Lower lobe of right lung (tissue), 2 donors: Measurements from ENCODE around the gene SMYD1. TPM values are rescaled to one million over a fixed set of nuclear protein-coding genes. Genes with fewer than 3 reads are reported as not detected.

ENCODE experiments used
- ATAC-seq, 2 donors: fragments of 200-7000 bp; cut with Tn5 transposase; one replicate each; pipeline ENCODE4 v1.9.1; 2020 to 2022; ENCODE audit warnings: mild to moderate bottlenecking in 2 of 2, moderate library complexity in 2 of 2
- DNase-seq: peaks from one replicate; pipeline ENCODE4 v3.0.0-alpha.2; 2020
- H3K27ac ChIP-seq: fragments of 200-600 bp; one replicate; pipeline ENCODE4 v1.8.0; 2022
- H3K27me3 ChIP-seq: fragments of 200-600 bp; one replicate; pipeline ENCODE4 v1.8.0; 2022; ENCODE audit warnings: low read depth
- H3K36me3 ChIP-seq: fragments of 200-600 bp; one replicate; pipeline ENCODE4 v1.8.0; 2022; ENCODE audit warnings: mild to moderate bottlenecking
- H3K4me1 ChIP-seq: fragments of 200-600 bp; one replicate; pipeline ENCODE4 v1.8.0; 2022
- H3K4me3 ChIP-seq: fragments of 200-600 bp; one replicate; pipeline ENCODE4 v1.8.0; 2022; ENCODE audit warnings: mild to moderate bottlenecking
- H3K9me3 ChIP-seq: fragments of 200-600 bp; one replicate; pipeline ENCODE4 v1.8.0; 2022
- intact Hi-C: fragments of 100-400 bp; cut with DNase I; formaldehyde crosslinking; loops from one replicate; pipeline ENCODE4 v1.11.0; 2022
- total RNA-seq: library from RNA; stranded (reverse); fragmentation: NEBNext Ultra II Directional; extraction: Animal tissue kit (Norgen Biotek cat#: 25700); gene quantifications from one replicate; pipeline ENCODE4 v1.2.1, GENCODE V29; 2021
- TF ChIP-seq, protein P1 (sequence below): fragments of 200-600 bp; IDR thresholded peaks from one replicate; pipeline ENCODE4 v1.8.0; 2022; ENCODE audit warnings: antibody characterized with exemption, mild to moderate bottlenecking
- donor health status: DM: no; HTN: yes; CAD: no; lungs with severe emphysema.

The SMYD1 gene
- total RNA-seq, 1 donor from 2014 or later: not detected

DNA sequence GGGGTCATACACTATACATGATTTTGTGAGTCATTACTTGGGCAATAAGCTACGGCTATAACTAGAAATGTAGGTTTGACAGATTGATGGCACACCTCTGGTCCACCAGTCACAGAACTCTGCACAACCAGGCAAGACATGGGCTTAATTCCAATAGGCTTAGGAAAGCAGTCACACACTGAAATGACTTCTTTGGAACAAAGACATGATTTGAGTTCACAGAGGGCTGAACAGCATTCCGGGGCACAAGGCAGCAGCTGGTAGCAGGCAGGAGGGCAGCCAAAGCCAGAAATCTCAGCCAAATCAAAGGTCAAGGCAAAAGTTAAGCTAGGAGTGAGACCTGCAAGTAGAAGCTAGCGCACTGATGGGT lies 32.8 kb downstream of the SMYD1 start:
- H3K4me3 ChIP-seq: no peak overlapping the region

DNA sequence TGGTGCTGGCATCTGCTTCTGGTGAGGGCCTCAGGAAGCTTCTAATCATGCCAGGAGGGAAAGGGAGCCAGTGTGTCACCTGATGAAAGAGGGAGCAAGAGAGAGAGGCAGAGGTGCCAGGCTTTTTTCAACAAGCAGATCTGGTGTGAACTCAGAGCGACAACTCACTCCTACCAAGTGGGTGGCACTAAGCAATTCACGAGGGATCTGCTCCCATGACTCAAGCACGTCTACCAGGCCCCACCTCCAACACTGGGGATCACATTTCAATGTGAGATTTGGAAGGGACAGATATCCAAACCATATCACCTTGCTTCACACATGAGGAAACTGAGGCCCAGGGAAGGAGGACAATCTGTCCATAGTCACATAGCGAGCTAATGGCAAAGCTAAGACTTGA lies 41.2 kb downstream of the SMYD1 start:
- DNase-seq: no peak
- Histone ChIP-seq H3K27me3 (no peaks in the 10 kb centered on the region), H3K9me3 (no peaks in the 10 kb centered on the region), H3K4me3 (no peak overlapping the region), H3K4me1 (no peaks in the 10 kb centered on the region), H3K36me3 (no peaks in the 10 kb centered on the region), H3K27ac (no peak overlapping the region)
- TF ChIP-seq, protein P1, sequence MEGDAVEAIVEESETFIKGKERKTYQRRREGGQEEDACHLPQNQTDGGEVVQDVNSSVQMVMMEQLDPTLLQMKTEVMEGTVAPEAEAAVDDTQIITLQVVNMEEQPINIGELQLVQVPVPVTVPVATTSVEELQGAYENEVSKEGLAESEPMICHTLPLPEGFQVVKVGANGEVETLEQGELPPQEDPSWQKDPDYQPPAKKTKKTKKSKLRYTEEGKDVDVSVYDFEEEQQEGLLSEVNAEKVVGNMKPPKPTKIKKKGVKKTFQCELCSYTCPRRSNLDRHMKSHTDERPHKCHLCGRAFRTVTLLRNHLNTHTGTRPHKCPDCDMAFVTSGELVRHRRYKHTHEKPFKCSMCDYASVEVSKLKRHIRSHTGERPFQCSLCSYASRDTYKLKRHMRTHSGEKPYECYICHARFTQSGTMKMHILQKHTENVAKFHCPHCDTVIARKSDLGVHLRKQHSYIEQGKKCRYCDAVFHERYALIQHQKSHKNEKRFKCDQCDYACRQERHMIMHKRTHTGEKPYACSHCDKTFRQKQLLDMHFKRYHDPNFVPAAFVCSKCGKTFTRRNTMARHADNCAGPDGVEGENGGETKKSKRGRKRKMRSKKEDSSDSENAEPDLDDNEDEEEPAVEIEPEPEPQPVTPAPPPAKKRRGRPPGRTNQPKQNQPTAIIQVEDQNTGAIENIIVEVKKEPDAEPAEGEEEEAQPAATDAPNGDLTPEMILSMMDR: no peak
- no peak for ATAC-seq
- intact Hi-C loops: no loop called here

More for the DNA sequence above, 32.8 kb downstream of the SMYD1 start:
- intact Hi-C loops: no loop called here
- H3K36me3 ChIP-seq: no peaks in the 10 kb centered on the region
- no peak for ATAC-seq
- TF ChIP-seq, protein P1: no peak
- H3K9me3 ChIP-seq: no peaks in the 10 kb centered on the region
- no peaks in the 10 kb centered on the region for H3K4me1 ChIP-seq
- no peak for DNase-seq
- no peaks in the 10 kb centered on the region for H3K27me3 ChIP-seq
- no peak overlapping the region for H3K27ac ChIP-seq

DNA sequence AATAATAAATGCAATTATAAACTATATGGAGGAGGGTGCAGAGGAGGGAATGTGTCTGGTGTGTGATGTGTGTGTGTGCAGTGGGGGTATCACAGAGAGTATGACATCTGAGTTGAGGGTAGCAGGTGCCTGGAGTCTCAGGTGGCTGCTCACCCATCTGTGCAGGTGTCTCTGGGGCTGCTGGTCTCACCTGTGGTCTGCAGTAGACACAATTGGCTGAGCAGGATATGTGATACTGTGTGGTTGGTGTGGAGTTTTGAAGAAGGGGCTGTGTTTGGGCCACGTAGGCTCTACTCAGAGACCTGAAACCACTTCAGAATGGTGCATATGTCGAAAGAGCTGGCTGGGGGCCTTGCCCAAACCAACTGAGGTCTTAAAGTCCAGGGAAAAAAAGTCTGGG lies 43.2 kb downstream of the SMYD1 start:
- ATAC-seq (no peak), DNase-seq (no peak)
- TF ChIP-seq, protein P1: no peak
- Histone ChIP-seq H3K27ac (no peak overlapping the region), H3K27me3 (no peaks in the 10 kb centered on the region), H3K9me3 (no peaks in the 10 kb centered on the region), H3K36me3 (no peaks in the 10 kb centered on the region), H3K4me3 (no peak overlapping the region), H3K4me1 (no peaks in the 10 kb centered on the region)
- intact Hi-C loops: no loop called here

DNA sequence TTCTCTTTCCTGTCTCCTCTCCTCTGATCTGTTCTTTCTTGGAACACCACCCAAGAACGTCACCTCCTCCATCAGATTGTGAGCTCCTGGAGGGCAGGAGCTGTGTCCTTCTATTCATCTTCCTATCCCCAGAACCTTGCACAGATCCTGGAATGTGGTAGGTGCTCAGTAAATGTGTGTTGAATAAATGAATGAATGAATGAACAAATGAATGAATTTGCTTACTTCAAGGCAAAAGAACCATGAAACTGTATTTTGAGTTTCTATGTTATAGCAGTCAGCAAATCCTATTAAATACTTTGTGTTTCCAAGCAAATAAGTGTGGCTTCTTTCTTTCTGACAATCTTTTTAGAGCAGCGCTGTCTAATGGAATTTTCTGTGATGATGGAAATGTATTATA lies 45.4 kb downstream of the SMYD1 start:
- H3K36me3 ChIP-seq: no peaks in the 10 kb centered on the region
- H3K4me3 ChIP-seq: no peak overlapping the region
- intact Hi-C loops: no loop called here
- H3K27me3 ChIP-seq: no peaks in the 10 kb centered on the region
- ATAC-seq: no peak
- DNase-seq: no peak
- H3K9me3 ChIP-seq: no peaks in the 10 kb centered on the region
- H3K4me1 ChIP-seq: no peaks in the 10 kb centered on the region
- TF ChIP-seq, protein P1: no peak
- H3K27ac ChIP-seq: no peak overlapping the region

DNA sequence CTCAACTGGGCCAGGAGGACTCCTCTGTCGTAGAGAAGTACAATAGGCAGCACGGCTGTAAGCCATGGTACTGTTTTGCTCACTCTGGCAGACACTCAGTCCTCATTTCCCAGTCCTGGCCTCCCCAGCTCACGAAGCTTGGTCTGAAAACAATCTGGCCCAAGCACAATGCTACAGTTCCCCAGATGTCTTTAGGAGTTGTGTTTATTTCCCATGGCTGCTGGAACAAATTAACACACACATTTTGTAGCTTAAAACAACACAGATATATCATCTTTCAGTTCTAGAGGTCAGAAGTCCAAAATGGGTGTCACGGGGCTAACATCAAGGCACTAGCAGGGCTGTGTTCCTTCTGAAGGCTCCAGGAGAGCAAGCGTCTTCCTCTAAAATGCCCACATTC lies 47.3 kb downstream of the SMYD1 start:
- ATAC-seq: no peak
- TF ChIP-seq, protein P1: no peak
- Histone ChIP-seq H3K4me1 (no peaks in the 10 kb centered on the region), H3K9me3 (no peaks in the 10 kb centered on the region), H3K36me3 (no peaks in the 10 kb centered on the region), H3K27ac (no peak overlapping the region), H3K27me3 (no peaks in the 10 kb centered on the region), H3K4me3 (no peak overlapping the region)
- intact Hi-C loops: no loop called here
- DNase-seq: no peak
